Vagina (tissue), 2 donors: Measurements from ENCODE around the gene KIF26A. TPM values are rescaled to one million over a fixed set of nuclear protein-coding genes. Genes with fewer than 3 reads are reported as not detected.

Experiments used
- DNase-seq, 2 donors: peaks; one replicate each; pipeline ENCODE4 v3.0.0-alpha.2; 2017; ENCODE audit errors: extremely low spot score in 2 of 2
- H3K27ac ChIP-seq: fragments of 200-600 bp; sonication (generic); one replicate; pipeline ENCODE4 v1.5.1; 2019
- H3K27me3 ChIP-seq: fragments of 200-600 bp; sonication (generic); one replicate; pipeline ENCODE4 v1.5.1; 2019
- H3K36me3 ChIP-seq, 2 donors: fragments of 200-600 bp; sonication (generic); one replicate each; pipeline ENCODE4 v1.5.1; 2017 to 2019
- H3K4me1 ChIP-seq: fragments of 200-600 bp; sonication (generic); one replicate; pipeline ENCODE4 v1.5.1; 2019
- H3K4me3 ChIP-seq, 2 donors: fragments of 200-600 bp; sonication (generic); 1 replicate in 1 of 2; 2 replicates in 1 of 2; pipeline ENCODE4 v1.5.1; 2016 to 2019
- H3K9me3 ChIP-seq: fragments of 200-600 bp; sonication (generic); one replicate; pipeline ENCODE4 v1.5.1; 2019
- POLR2A ChIP-seq, 2 donors: fragments of 450-650 bp; IDR thresholded peaks; one replicate each; pipeline ENCODE4 v1.6.1; 2017; ENCODE audit warnings: antibody characterized with exemption in 2 of 2, mild to moderate bottlenecking in 2 of 2, moderate library complexity in 2 of 2
- POLR2AphosphoS5 ChIP-seq, 2 donors: sonication (generic); formaldehyde crosslinking; IDR thresholded peaks; one replicate each; pipeline ENCODE4 v1.9.0; 2017; ENCODE audit warnings: antibody characterized with exemption in 2 of 2, mild to moderate bottlenecking in 2 of 2, low read depth in 1 of 2; ENCODE audit not compliant: insufficient read depth in 1 of 2
- intact Hi-C: fragments of 100-400 bp; cut with DNase I; formaldehyde crosslinking; loops from one replicate; pipeline ENCODE4 v1.15.1; 2023
- total RNA-seq: library from RNA; depleted of rRNA; stranded (reverse); fragments of >200 nt; gene quantifications from one replicate; pipeline ENCODE4 v1.2.3, GENCODE V29; 2016
- TF ChIP-seq, protein P1 (sequence below), 3 experiments: fragments of 450-650 bp in 2 of 3; fragments of 200-600 bp in 1 of 3; sonication (generic) in 1 of 3; IDR thresholded peaks; one replicate each; pipeline ENCODE4 v1.5.1; 2017 to 2019; ENCODE audit warnings: antibody characterized with exemption in 3 of 3, mild to moderate bottlenecking in 2 of 3, moderate library complexity in 2 of 3

Gene KIF26A
- total RNA-seq, 1 donor from 2014 or later, result 2.7 TPM

DNA sequence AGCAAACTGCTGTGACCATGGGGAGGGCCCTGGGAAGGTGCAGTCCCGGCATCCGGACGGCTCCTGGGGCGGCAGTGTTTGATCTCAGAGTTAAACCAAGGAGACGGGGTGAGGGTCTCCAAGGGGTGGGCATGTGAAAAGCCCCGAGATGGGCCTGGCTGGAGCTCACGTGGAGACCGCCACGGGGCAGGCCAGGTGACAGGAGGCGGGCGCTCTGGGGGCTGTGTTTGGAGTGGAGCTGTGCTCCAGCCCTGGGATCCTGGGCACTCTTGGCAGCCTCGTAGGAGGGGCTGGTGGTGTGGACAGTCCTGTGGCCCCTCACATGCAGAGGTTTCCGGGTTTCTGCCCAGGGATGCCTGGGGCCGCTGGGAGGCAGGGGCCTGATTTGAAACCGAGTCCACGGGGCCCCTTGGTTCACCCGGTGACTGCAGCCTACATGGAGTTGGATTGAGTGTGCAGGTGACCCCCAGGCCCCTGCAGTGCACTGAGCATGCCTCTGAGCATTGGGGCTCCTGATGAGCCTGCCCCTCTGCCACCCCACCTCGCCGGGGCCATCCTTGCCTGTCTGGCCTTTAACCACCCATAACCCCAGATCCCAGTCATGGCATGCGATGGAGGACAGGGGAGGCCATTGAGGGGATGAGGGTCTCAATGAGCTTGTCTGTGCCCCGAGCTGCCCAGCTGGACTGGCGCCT, 8.4 kb downstream of the KIF26A start:
- no peak for DNase-seq
- H3K4me3 ChIP-seq, result no peak overlapping the region
- no peaks in the 10 kb centered on the region for H3K36me3 ChIP-seq
- H3K4me1 ChIP-seq, result peaks cover 24% of the 10 kb centered on the region
- H3K27ac ChIP-seq, result no peak overlapping the region
- TF ChIP-seq POLR2AphosphoS5 (IDR thresholded peaks at IDR 0.05; ENCODE audit: insufficient read depth in 1 of 2, low read depth in 1 of 2) (no peak), POLR2A (IDR thresholded peaks at IDR 0.05) (no peak)
- TF ChIP-seq, protein P1, sequence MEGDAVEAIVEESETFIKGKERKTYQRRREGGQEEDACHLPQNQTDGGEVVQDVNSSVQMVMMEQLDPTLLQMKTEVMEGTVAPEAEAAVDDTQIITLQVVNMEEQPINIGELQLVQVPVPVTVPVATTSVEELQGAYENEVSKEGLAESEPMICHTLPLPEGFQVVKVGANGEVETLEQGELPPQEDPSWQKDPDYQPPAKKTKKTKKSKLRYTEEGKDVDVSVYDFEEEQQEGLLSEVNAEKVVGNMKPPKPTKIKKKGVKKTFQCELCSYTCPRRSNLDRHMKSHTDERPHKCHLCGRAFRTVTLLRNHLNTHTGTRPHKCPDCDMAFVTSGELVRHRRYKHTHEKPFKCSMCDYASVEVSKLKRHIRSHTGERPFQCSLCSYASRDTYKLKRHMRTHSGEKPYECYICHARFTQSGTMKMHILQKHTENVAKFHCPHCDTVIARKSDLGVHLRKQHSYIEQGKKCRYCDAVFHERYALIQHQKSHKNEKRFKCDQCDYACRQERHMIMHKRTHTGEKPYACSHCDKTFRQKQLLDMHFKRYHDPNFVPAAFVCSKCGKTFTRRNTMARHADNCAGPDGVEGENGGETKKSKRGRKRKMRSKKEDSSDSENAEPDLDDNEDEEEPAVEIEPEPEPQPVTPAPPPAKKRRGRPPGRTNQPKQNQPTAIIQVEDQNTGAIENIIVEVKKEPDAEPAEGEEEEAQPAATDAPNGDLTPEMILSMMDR (IDR thresholded peaks at IDR 0.05), result no peak
- no peaks in the 10 kb centered on the region for H3K27me3 ChIP-seq
- intact Hi-C loops, result no loop called here
- no peaks in the 10 kb centered on the region for H3K9me3 ChIP-seq

DNA sequence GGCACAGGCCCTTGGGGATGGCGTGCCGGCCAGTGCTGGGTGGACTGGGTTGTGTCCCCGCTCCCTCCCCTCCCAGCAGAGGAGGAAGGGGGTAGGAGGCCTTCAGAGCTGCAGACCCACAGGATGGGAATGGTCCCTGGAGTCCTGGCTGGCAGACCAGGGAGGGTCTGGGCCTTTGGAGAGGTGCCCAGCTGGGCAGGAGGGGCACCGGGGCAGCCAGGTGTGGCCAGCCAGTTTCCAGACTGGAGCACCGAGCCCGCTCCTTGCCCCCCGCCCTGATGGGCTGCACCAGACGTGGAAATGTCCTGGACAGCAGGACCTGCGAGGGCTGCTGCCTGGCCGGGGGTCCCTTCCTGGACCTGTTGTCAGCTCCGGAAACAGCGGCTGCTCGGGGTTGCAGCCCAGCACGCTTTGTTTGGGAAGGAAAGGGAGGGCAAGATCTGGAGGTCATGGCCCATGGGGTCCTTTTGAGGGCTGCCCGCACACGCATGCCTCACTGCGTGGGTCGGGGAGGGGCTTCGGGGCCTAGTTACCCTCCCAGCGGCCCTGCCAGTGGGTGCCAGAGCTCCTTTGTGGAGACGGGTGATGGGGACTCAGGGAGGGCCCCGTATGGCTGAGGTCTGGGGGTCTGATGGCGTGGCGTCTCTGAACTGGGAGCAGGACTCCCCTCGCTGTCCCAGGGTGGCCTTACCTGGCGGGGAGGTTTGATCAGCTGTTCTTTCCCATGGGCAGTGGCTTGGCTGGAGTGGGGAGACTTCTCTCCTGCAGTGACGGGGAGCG, 9.1 kb downstream of the KIF26A start:
- Histone ChIP-seq H3K27ac (no peak overlapping the region), H3K9me3 (no peaks in the 10 kb centered on the region), H3K4me3 (no peak overlapping the region), H3K36me3 (no peaks in the 10 kb centered on the region), H3K4me1 (peaks cover 24% of the 10 kb centered on the region), H3K27me3 (no peaks in the 10 kb centered on the region)
- DNase-seq, result no peak
- intact Hi-C loops, result no loop called here
- TF ChIP-seq POLR2AphosphoS5 (IDR thresholded peaks at IDR 0.05; ENCODE audit: insufficient read depth in 1 of 2, low read depth in 1 of 2) (no peak), POLR2A (IDR thresholded peaks at IDR 0.05) (no peak)
- TF ChIP-seq, protein P1 (IDR thresholded peaks at IDR 0.05), result no peak

DNA sequence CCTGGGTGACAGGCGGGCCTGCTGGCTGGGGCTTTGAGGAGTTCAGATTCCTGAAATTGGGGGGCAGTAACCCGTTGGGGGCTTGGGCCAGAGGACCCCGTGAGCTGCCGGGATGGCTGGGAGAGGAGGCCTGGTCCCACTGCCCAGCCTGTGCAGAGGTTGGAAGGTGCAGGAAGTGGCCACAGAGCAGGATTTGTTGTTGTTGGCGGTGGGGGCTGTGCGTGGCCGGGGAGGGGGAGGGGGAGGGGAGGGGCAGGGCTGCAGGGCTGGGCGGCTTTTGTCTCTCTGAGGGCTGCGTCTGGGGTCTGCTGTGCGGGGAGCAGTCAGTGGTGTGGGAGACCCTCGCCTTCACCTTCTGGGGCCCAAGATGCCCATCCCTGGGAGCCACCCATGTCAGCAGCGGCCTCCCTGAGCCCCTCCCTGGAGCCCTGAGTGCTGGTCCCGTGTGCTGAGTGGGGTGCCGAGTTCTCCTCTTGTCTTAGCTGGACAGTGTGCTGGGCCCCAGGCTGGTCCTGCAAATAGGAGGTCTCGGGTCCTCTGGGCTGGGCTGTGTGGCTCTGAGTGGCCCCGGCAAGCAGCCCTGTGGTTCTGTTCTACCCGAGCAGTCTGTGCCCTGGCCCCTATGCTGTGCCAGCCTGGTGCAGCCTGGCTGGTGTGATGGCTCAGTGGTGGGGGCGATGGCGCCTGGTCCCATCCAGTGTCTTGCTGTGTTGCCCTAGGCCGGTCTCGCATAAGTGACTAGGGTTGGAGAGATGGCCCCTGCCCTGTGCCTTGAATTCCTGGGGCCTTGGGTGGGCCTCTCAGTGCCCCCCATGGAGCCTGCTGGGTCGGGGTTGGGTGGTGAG, 10.3 kb downstream of the KIF26A start:
- no peak for DNase-seq
- intact Hi-C loops, result no loop called here
- no peaks in the 10 kb centered on the region for H3K36me3 ChIP-seq
- H3K4me3 ChIP-seq, result no peak overlapping the region
- H3K27me3 ChIP-seq, result no peaks in the 10 kb centered on the region
- no peaks in the 10 kb centered on the region for H3K9me3 ChIP-seq
- H3K4me1 ChIP-seq, result peaks cover 24% of the 10 kb centered on the region
- H3K27ac ChIP-seq, result peak overlapping the region; percentile 36
- TF ChIP-seq POLR2A (IDR thresholded peaks at IDR 0.05) (no peak), POLR2AphosphoS5 (IDR thresholded peaks at IDR 0.05; ENCODE audit: insufficient read depth in 1 of 2, low read depth in 1 of 2) (no peak)
- TF ChIP-seq, protein P1 (IDR thresholded peaks at IDR 0.05), result no peak

DNA sequence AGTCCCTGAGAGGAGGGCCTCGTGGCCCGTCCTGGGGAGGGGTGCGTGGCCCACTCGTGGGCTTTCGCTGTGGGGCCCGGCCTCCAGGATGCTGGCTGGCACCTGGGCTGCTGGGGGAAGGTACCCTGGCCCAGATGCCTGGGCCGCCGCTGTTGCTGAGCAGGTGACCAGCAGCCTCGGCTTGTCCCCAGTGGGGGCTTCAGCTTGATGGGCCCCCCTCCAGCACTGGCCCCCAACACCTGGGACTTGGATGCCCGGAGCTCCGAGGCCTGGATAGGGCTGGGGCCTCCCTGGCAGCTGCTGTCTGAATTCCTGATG, 10.8 kb downstream of the KIF26A start:
- intact Hi-C loops, result no loop called here
- H3K4me1 ChIP-seq, result peaks cover 24% of the 10 kb centered on the region
- no peaks in the 10 kb centered on the region for H3K9me3 ChIP-seq
- H3K36me3 ChIP-seq, result no peaks in the 10 kb centered on the region
- DNase-seq, result no peak
- no peak overlapping the region for H3K4me3 ChIP-seq
- H3K27me3 ChIP-seq, result no peaks in the 10 kb centered on the region
- peak overlapping the region; percentile 36 for H3K27ac ChIP-seq
- TF ChIP-seq POLR2AphosphoS5 (IDR thresholded peaks at IDR 0.05; ENCODE audit: insufficient read depth in 1 of 2, low read depth in 1 of 2), result no peak
- TF ChIP-seq, protein P1 (IDR thresholded peaks at IDR 0.05), result no peak
